OCI-LY3 (cell line): ENCODE measurements around the gene KRTAP10-8.

Experiments
- H2AFZ ChIP-seq: fragments of 200-600, 300-600 bp; shearing (Covaris generic); 2 replicates; pipeline ENCODE4 v1.6.0; 2014; ENCODE audit warnings: antibody characterized with exemption, low read depth, low read length
- H3K27ac ChIP-seq: fragments of 200-600, 300-600 bp; sonication (generic); 2 replicates; pipeline ENCODE4 v1.5.1; 2014; ENCODE audit warnings: mild to moderate bottlenecking, low read length, moderate library complexity, mixed read lengths
- H3K27me3 ChIP-seq: fragments of 200-600, 300-600 bp; sonication (generic); 2 replicates; pipeline ENCODE4 v1.6.1; 2014; ENCODE audit warnings: low read depth, low read length, mixed read lengths
- H3K36me3 ChIP-seq: fragments of 200-600, 300-600 bp; sonication (generic); replicated peaks from 2 replicates; pipeline ENCODE3; 2014; ENCODE audit warnings: low read depth, low read length, mixed read lengths
- H3K4me1 ChIP-seq: fragments of 300-600, 200-600 bp; sonication (generic); 2 replicates; pipeline ENCODE4 v1.6.1; 2014; ENCODE audit warnings: low read length, mixed read lengths
- H3K4me2 ChIP-seq: fragments of 200-600, 300-600 bp; sonication (generic); 2 replicates; pipeline ENCODE4 v1.6.1; 2014; ENCODE audit warnings: low read length, mixed read lengths
- H3K4me3 ChIP-seq: fragments of 300-600, 200-600 bp; sonication (generic); 2 replicates; pipeline ENCODE4 v1.5.1; 2014; ENCODE audit warnings: antibody characterized with exemption, mild to moderate bottlenecking, low read length, moderate library complexity
- H3K79me2 ChIP-seq: fragments of 300-600, 200-600 bp; shearing (Covaris generic); 2 replicates; pipeline ENCODE4 v1.6.1; 2014; ENCODE audit warnings: mild to moderate bottlenecking, low read length, mixed read lengths
- H3K9ac ChIP-seq: fragments of 300-600, 200-600 bp; shearing (Covaris generic); 2 replicates; pipeline ENCODE4 v1.6.0; 2014; ENCODE audit warnings: mild to moderate bottlenecking, low read length, moderate library complexity
- H3K9me3 ChIP-seq: fragments of 200-600, 300-600 bp; shearing (Covaris generic); 2 replicates; pipeline ENCODE4 v1.6.1; 2014; ENCODE audit warnings: low read length, mixed read lengths; ENCODE audit not compliant: insufficient read depth
- H4K20me1 ChIP-seq: fragments of 200-600, 300-600 bp; sonication (generic); 2 replicates; pipeline ENCODE4 v1.6.1; 2016; ENCODE audit warnings: low read length, mixed read lengths; ENCODE audit not compliant: insufficient read depth
- EZH2phosphoT487 ChIP-seq: fragments of 200-600 bp; shearing (Covaris generic); IDR thresholded peaks from 2 replicates; pipeline ENCODE4 v1.6.1; 2018; ENCODE audit warnings: antibody characterized with exemption, mixed run types, low read depth
- TF ChIP-seq, protein P1 (sequence below): fragments of 200-600, 300-600 bp; sonication (generic); IDR thresholded peaks from 2 replicates; pipeline ENCODE4 v1.5.1; 2014; ENCODE audit warnings: antibody characterized with exemption, low read length, low read depth

KRTAP10-8 gene

GRCh38 chr21:44617071-44617501 lies 5.2 kb downstream of the KRTAP10-8 start:
- Histone ChIP-seq H2AFZ (no peak overlapping the region), H3K27ac (no peak overlapping the region), H3K4me1 (no peaks in the 10 kb centered on the region), H3K9me3 (peaks cover 4% of the 10 kb centered on the region; the same call in 1 of the 2 replicates), H3K36me3 (no peaks in the 10 kb centered on the region), H3K27me3 (no peaks in the 10 kb centered on the region), H3K79me2 (no peaks in the 10 kb centered on the region), H4K20me1 (no peaks in the 10 kb centered on the region), H3K4me3 (no peak overlapping the region), H3K9ac (no peak overlapping the region), H3K4me2 (no peak overlapping the region)
- TF ChIP-seq, protein P1, sequence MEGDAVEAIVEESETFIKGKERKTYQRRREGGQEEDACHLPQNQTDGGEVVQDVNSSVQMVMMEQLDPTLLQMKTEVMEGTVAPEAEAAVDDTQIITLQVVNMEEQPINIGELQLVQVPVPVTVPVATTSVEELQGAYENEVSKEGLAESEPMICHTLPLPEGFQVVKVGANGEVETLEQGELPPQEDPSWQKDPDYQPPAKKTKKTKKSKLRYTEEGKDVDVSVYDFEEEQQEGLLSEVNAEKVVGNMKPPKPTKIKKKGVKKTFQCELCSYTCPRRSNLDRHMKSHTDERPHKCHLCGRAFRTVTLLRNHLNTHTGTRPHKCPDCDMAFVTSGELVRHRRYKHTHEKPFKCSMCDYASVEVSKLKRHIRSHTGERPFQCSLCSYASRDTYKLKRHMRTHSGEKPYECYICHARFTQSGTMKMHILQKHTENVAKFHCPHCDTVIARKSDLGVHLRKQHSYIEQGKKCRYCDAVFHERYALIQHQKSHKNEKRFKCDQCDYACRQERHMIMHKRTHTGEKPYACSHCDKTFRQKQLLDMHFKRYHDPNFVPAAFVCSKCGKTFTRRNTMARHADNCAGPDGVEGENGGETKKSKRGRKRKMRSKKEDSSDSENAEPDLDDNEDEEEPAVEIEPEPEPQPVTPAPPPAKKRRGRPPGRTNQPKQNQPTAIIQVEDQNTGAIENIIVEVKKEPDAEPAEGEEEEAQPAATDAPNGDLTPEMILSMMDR, result no peak
- TF ChIP-seq EZH2phosphoT487, result no peak

- H4K20me1 ChIP-seq, result no peaks in the 10 kb centered on the region
- no peak overlapping the region for H3K4me3 ChIP-seq
- H3K36me3 ChIP-seq, result no peaks in the 10 kb centered on the region
- no peak overlapping the region for H3K27ac ChIP-seq
- no peak overlapping the region for H2AFZ ChIP-seq
- no peaks in the 10 kb centered on the region for H3K4me1 ChIP-seq
- H3K27me3 ChIP-seq, result no peaks in the 10 kb centered on the region
- no peak overlapping the region for H3K9ac ChIP-seq
- no peaks in the 10 kb centered on the region for H3K79me2 ChIP-seq
- TF ChIP-seq, protein P1, result no peak
- TF ChIP-seq EZH2phosphoT487, result no peak
- H3K9me3 ChIP-seq, result peaks cover 4% of the 10 kb centered on the region; the same call in 1 of the 2 replicates
- H3K4me2 ChIP-seq, result no peak overlapping the region
Measured at GRCh38 chr21:44618504-44618903, 6.6 kb downstream of the KRTAP10-8 start.

DNA sequence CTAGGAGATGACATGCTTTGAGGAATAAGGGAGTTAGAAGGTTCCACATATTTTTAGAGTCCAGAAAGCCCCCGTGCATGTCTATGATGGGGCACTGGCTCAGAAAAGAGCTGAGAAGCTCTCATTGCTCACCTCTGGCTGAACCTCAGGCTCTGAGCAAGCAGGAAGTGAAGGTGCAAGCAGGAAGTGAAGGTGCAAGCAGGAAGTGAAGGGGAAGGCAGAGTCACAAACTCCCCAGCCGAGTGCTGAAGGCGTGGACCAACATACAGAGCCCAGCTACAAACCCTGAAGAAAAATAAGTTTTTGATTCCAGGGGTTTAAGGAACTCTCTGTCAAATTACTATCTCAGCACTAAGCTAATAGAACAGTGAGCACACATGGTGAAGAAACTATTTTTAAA lies 7.0 kb downstream of the KRTAP10-8 start:
- Histone ChIP-seq H3K27ac (no peak overlapping the region), H4K20me1 (no peaks in the 10 kb centered on the region), H3K4me2 (no peak overlapping the region), H3K36me3 (no peaks in the 10 kb centered on the region), H3K9ac (no peak overlapping the region), H3K4me1 (no peaks in the 10 kb centered on the region), H2AFZ (peak overlapping the region; percentile 31; the same call in 1 of the 2 replicates), H3K4me3 (no peak overlapping the region), H3K9me3 (peaks cover 4% of the 10 kb centered on the region; the same call in 1 of the 2 replicates), H3K27me3 (no peaks in the 10 kb centered on the region), H3K79me2 (no peaks in the 10 kb centered on the region)
- TF ChIP-seq, protein P1, result no peak
- no peak for TF ChIP-seq EZH2phosphoT487

GRCh38 chr21:44619886-44620285 lies 8.0 kb downstream of the KRTAP10-8 start:
- Histone ChIP-seq H3K27ac (no peak overlapping the region), H3K4me1 (no peaks in the 10 kb centered on the region), H3K79me2 (no peaks in the 10 kb centered on the region), H4K20me1 (no peaks in the 10 kb centered on the region), H3K4me3 (no peak overlapping the region), H3K9me3 (peaks cover 4% of the 10 kb centered on the region; the same call in 1 of the 2 replicates), H3K4me2 (no peak overlapping the region), H2AFZ (no peak overlapping the region), H3K9ac (no peak overlapping the region), H3K36me3 (no peaks in the 10 kb centered on the region), H3K27me3 (no peaks in the 10 kb centered on the region)
- no peak for TF ChIP-seq EZH2phosphoT487
- TF ChIP-seq, protein P1, result no peak
